Stimulated activated CD8-positive, alpha-beta memory T cell treated with anti-CD3 and anti-CD28 coated beads, Interleukin-12 subunit alpha, Interleukin-12 subunit beta, amount 100 ng/mL, for 4 hours (primary cell): ENCODE measurements around the gene HPD.
A peak's percentile ranks its signal among the peaks of the same experiment; 100 is the strongest.
"Not testable (repeated sequence)": the region's sequence is repeated elsewhere in the genome, so short reads cannot be mapped to it uniquely, and the experiment has no call there.

ENCODE experiments used
- DNase-seq: peaks from one replicate; pipeline ENCODE4 v3.0.0-alpha.2; 2020; ENCODE audit warnings: low read depth

Gene HPD

GRCh38 chr12:121798787-121799155 is 59.9 kb downstream of the HPD start:
- no peak for DNase-seq

GRCh38 chr12:121797937-121798786 is 60.5 kb downstream of the HPD start:
- no peak for DNase-seq

GRCh38 chr12:121796855-121797751 is 61.6 kb downstream of the HPD start:
- DNase-seq, result no peak

DNA sequence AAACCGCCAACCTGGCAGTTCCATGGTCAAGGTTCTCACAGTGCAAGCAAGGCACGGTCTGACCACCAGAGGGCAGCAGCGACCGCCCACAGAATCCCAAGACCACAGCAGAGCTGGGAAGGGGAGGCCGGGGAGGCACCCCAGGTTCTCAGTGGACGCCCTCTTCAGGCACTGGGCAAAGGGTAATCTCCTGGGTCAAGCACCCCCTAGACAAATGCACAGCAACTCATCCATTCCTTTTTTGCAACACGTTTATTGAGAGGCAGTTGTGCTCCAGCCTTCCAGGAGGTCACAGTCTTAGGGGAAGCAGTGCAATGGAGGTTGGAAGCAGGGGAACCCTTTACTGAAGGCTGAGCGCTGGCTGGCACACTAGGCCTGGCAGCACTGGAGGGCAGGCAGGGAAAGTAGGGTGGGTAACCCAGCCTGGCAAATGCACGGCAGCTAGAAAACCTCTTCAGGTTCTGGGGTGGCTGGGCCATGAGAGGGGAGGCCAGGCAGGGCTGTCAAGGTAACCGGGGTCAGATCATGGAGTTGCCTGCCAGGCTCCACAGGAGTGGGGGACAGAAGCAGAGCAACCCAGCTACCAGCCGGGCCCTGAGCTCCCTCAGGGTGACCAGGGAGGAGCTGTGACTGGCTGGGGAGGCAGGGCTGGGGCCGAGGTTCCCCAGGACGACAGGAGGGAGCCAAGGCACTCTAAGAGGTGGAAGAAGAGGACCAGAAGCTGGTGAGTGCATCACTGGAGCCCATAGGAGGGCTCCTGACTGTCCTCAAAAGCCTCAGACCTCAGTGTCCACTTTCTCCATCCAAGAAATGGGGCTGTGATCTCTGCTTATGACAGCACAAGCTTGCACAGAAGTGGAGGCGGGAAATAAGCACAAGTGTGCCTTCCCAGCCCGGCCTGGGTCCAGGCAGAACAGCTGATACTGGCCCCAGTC is 63.4 kb downstream of the HPD start:
- peak; percentile 69 for DNase-seq

GRCh38 chr12:121794534-121795033 is 64.1 kb downstream of the HPD start:
- DNase-seq, result no peak

- peak; percentile 95 for DNase-seq
These were observed 64.7 kb downstream of the HPD start for GRCh38 chr12:121793838-121794533.

- DNase-seq, result peak; percentile 56
These were observed 65.2 kb downstream of the HPD start, which contains the start of gene RHOF for GRCh38 chr12:121793440-121793837. TSS of gene RHOF (minus strand) at chr12:121793688. CDS start at chr12:121793633, 55 bp downstream.

- DNase-seq, result peak; percentile 45
These were observed 65.8 kb downstream of the HPD start for GRCh38 chr12:121792607-121793439.

- no peak for DNase-seq
These were observed 66.7 kb downstream of the HPD start for GRCh38 chr12:121791671-121792551.

DNA sequence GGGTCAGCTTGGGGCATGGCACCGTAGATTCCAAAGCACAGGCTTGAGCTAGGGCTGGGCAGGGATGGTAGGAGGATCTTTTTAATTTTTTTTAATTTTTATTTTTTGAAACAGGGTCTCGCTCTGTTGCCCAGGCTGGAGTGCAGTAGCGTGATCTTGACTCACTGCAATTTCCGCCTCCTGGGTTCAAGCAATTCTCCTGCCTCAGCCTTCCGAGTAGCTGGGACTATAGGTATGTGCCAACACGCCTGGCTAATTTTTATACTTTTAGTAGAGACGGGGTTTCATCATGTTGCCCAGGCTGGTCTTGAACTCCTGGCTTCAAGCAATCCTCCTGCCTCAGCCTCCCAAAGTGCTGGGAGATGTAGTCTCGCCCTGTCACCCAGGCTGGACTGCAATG is 67.9 kb downstream of the HPD start:
- not testable (repeated sequence) for DNase-seq

DNA sequence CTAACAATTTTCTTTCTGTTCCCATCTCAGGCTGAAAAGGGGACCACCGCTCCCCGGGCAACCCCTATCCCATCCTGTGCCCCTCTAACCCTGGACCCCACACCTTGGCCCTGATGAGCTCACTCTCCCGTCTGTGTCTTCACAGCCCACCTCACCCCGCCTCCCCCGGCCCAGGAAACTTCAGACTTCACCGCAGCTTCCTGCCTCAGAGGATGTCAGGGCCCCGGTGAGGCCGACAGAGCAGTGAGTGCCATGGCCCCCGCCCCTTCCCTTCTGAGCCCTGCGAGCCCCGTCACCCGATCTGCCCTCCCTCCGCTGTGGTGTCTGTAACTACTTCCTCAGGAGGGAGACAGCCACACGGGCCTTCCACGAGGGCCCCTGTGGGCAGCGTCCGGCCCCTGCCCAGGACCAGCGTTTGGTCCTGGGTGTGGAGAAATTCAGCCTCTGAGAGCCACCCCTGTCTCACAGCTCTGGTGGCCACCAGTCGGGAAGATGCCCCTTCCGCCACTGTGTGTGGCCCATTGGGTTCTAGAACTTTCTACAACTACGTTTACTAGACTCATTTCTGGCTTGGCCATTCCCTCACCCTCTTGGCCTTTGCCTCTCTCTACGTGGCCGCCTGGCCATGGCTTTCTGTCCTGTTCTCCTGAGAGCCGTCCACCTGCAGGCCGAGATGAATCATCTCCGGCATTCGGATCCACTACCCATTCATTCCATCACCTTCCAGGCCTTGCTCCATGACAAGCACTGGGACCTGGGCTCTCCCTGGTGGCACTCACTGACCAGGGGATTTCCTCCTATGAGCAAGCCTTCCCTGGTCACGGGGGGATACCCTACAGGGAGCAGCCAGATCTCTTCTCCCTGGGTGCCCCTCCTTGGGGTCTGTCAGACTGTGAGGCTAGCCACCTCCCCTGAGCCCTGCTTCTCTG is 68.6 kb downstream of the HPD start:
- peak; percentile 92 for DNase-seq
